Measurements from ENCODE around the gene TRAF2.
"Not testable (repeated sequence)": the region's sequence is repeated elsewhere in the genome, so short reads cannot be mapped to it uniquely, and the experiment has no call there.

The TRAF2 gene

GRCh38 chr9:136857581-136858412, 28.5 kb upstream of the TRAF2 start:
- no peak for DNase-seq

GRCh38 chr9:136858452-136858843, 27.9 kb upstream of the TRAF2 start:
- DNase-seq: no peak

- DNase-seq: no peak
Observed at GRCh38 chr9:136858844-136859757, 27.2 kb upstream of the TRAF2 start.

GRCh38 chr9:136860529-136860928, 25.8 kb upstream of the TRAF2 start:
- no peak for DNase-seq

GRCh38 chr9:136860933-136861873, 25.1 kb upstream of the TRAF2 start:
- DNase-seq: no peak

- DNase-seq: no peak
Observed at GRCh38 chr9:136861874-136862457, 24.4 kb upstream of the TRAF2 start.

- DNase-seq: no peak
Observed at GRCh38 chr9:136862849-136863622, 23.3 kb upstream of the TRAF2 start.

- no peak for DNase-seq
Observed at GRCh38 chr9:136863623-136864273, 22.6 kb upstream of the TRAF2 start.

GRCh38 chr9:136865041-136865767, 21.1 kb upstream of the TRAF2 start:
- DNase-seq: no peak

- DNase-seq: no peak
Observed at GRCh38 chr9:136865768-136866103, 20.6 kb upstream of the TRAF2 start.

GRCh38 chr9:136866898-136867421, 19.4 kb upstream of the TRAF2 start:
- DNase-seq: not testable (repeated sequence)

- DNase-seq: no peak
Observed at GRCh38 chr9:136867480-136867879, 18.8 kb upstream of the TRAF2 start.

GRCh38 chr9:136867917-136868316, 18.4 kb upstream of the TRAF2 start:
- DNase-seq: no peak

GRCh38 chr9:136868644-136869043, 17.7 kb upstream of the TRAF2 start:
- no peak for DNase-seq

GRCh38 chr9:136869611-136870010, 16.7 kb upstream of the TRAF2 start:
- DNase-seq: not testable (repeated sequence)

GRCh38 chr9:136875155-136875554, 11.2 kb upstream of the TRAF2 start:
- no peak for DNase-seq

- DNase-seq: no peak
Observed at GRCh38 chr9:136876476-136876875, 9.8 kb upstream of the TRAF2 start.

- DNase-seq: no peak
Observed at GRCh38 chr9:136880651-136881050, 5.7 kb upstream of the TRAF2 start.

- DNase-seq: no peak
Observed at GRCh38 chr9:136881691-136882108, 4.6 kb upstream of the TRAF2 start.

Data from amniotic stem cell (primary cell).